Suprapubic skin (tissue), 4 donors: Measurements from ENCODE around the gene WWC2. TPM values are rescaled to one million over a fixed set of nuclear protein-coding genes. Genes with fewer than 3 reads are reported as not detected.

Experiments
- DNase-seq, 2 donors: peaks; one replicate each; pipeline ENCODE4 v3.0.0-alpha.2; 2019; ENCODE audit warnings: low spot score in 2 of 2
- H3K27ac ChIP-seq: fragments of 200-600 bp; sonication (generic); one replicate; pipeline ENCODE4 v1.5.1; 2019
- H3K27me3 ChIP-seq: fragments of 200-600 bp; sonication (generic); one replicate; pipeline ENCODE4 v1.5.1; 2019
- H3K36me3 ChIP-seq: fragments of 200-600 bp; sonication (generic); one replicate; pipeline ENCODE4 v1.5.1; 2019
- H3K4me1 ChIP-seq: fragments of 200-600 bp; sonication (generic); one replicate; pipeline ENCODE4 v1.5.1; 2019
- H3K4me3 ChIP-seq: fragments of 200-600 bp; sonication (generic); one replicate; pipeline ENCODE4 v1.5.1; 2019; ENCODE audit warnings: mild to moderate bottlenecking
- H3K9me3 ChIP-seq: fragments of 200-600 bp; sonication (generic); one replicate; pipeline ENCODE4 v1.5.1; 2019
- EP300 ChIP-seq: sonication (generic); formaldehyde crosslinking; IDR thresholded peaks from one replicate; pipeline ENCODE4 v1.6.1; 2017; ENCODE audit warnings: antibody characterized with exemption
- POLR2A ChIP-seq, 2 donors: fragments of 450-650 bp; IDR thresholded peaks; one replicate each; pipeline ENCODE4 v1.6.1; 2017; ENCODE audit warnings: antibody characterized with exemption in 2 of 2, mild to moderate bottlenecking in 2 of 2, moderate library complexity in 2 of 2
- POLR2AphosphoS5 ChIP-seq, 3 donors: sonication (generic); formaldehyde crosslinking; IDR thresholded peaks; one replicate each; pipeline ENCODE4 v1.6.1; 2017; ENCODE audit warnings: antibody characterized with exemption in 3 of 3
- WGBS: methylation state at CpG from one replicate; pipeline ENCODE4 v1.1.5; 2018; 5-methylcytosine and 5-hydroxymethylcytosine counted together
- total RNA-seq, 4 donors: library from RNA; depleted of rRNA; stranded (reverse); fragments of >200 nt; gene quantifications; one replicate each; pipeline ENCODE4 v1.1.0, GENCODE V29; 2016
- TF ChIP-seq, protein P1 (sequence below), 2 donors: fragments of 200-600 bp in 1 of 2; fragments of 450-650 bp in 1 of 2; sonication (generic) in 1 of 2; IDR thresholded peaks; one replicate each; pipeline ENCODE4 v1.5.1; 2016 to 2019; ENCODE audit warnings: antibody characterized with exemption in 2 of 2, mild to moderate bottlenecking in 1 of 2, moderate library complexity in 1 of 2

Gene WWC2
- total RNA-seq, 4 donors from 2014 or later: 9.2 to 30.4 (median 15.2) TPM

- Histone ChIP-seq H3K4me3 (no peak overlapping the region), H3K27ac (no peak overlapping the region), H3K36me3 (peaks cover 12% of the 10 kb centered on the region), H3K4me1 (no peaks in the 10 kb centered on the region), H3K27me3 (no peaks in the 10 kb centered on the region), H3K9me3 (no peaks in the 10 kb centered on the region)
- DNase-seq: no peak
- 94% methylated on average over 10 of the region's 10 CpGs for WGBS
- no peak for TF ChIP-seq EP300
- no peak for TF ChIP-seq POLR2A (IDR thresholded peaks at IDR 0.05)
- TF ChIP-seq, protein P1, sequence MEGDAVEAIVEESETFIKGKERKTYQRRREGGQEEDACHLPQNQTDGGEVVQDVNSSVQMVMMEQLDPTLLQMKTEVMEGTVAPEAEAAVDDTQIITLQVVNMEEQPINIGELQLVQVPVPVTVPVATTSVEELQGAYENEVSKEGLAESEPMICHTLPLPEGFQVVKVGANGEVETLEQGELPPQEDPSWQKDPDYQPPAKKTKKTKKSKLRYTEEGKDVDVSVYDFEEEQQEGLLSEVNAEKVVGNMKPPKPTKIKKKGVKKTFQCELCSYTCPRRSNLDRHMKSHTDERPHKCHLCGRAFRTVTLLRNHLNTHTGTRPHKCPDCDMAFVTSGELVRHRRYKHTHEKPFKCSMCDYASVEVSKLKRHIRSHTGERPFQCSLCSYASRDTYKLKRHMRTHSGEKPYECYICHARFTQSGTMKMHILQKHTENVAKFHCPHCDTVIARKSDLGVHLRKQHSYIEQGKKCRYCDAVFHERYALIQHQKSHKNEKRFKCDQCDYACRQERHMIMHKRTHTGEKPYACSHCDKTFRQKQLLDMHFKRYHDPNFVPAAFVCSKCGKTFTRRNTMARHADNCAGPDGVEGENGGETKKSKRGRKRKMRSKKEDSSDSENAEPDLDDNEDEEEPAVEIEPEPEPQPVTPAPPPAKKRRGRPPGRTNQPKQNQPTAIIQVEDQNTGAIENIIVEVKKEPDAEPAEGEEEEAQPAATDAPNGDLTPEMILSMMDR (IDR thresholded peaks at IDR 0.05): no peak
- TF ChIP-seq POLR2AphosphoS5 (IDR thresholded peaks at IDR 0.05): no peak
Observed at GRCh38 chr4:183295711-183296110, 196.7 kb downstream of the WWC2 start.

GRCh38 chr4:183297675-183298074, 198.6 kb downstream of the WWC2 start:
- peaks cover 7% of the 10 kb centered on the region for H3K36me3 ChIP-seq
- no peak overlapping the region for H3K27ac ChIP-seq
- no peaks in the 10 kb centered on the region for H3K4me1 ChIP-seq
- H3K27me3 ChIP-seq: no peaks in the 10 kb centered on the region
- no peaks in the 10 kb centered on the region for H3K9me3 ChIP-seq
- TF ChIP-seq POLR2AphosphoS5 (IDR thresholded peaks at IDR 0.05): no peak
- TF ChIP-seq POLR2A (IDR thresholded peaks at IDR 0.05): no peak
- TF ChIP-seq EP300: no peak
- TF ChIP-seq, protein P1 (IDR thresholded peaks at IDR 0.05): no peak
- H3K4me3 ChIP-seq: no peak overlapping the region
- WGBS: 100% methylated on average over 2 of the region's 3 CpGs
- no peak for DNase-seq

DNA sequence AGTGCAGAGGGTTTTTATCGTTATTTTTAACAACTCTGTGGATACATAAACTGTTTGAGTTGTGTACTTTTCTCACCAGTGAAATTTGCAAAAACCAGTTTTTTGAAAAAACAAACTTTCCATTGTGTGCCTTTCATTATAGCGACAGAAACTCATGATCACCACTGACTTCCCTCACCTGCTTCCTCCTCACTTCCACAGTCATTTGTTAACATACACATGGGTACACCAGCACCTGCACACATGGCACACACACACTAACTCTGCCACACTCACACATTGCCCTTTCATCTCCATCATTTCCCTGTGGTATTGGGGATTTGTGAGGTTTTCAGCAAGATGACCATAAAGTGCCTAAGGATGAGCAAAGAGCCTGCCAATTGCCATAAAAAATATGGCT, 200.4 kb downstream of the WWC2 start:
- 81% methylated on average over 2 of the region's 2 CpGs for WGBS
- Histone ChIP-seq H3K9me3 (no peaks in the 10 kb centered on the region), H3K4me1 (no peaks in the 10 kb centered on the region), H3K27me3 (no peaks in the 10 kb centered on the region), H3K27ac (no peak overlapping the region), H3K36me3 (peaks cover 7% of the 10 kb centered on the region), H3K4me3 (no peak overlapping the region)
- no peak for DNase-seq
- no peak for TF ChIP-seq EP300
- TF ChIP-seq POLR2A (IDR thresholded peaks at IDR 0.05): no peak
- TF ChIP-seq, protein P1 (IDR thresholded peaks at IDR 0.05): no peak
- TF ChIP-seq POLR2AphosphoS5 (IDR thresholded peaks at IDR 0.05): no peak

DNA sequence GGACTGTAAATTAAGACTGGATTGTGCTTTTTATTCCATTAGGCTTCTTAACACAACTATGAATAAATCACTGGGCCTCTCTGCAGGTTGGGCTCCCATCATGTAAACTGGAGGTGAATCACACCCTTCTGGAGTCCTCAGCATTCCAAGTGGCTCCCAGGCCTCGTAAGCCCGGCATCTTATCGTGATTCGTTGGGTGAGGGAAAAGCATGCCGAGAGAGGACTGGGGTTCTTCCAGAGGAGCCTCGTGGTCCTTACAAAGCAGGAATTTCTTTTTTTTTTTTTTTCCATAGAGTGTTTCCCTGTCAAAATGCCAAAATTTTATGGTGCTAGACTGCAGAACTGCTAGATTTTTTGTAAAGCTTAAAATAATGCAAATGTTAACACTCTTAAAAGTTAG, 201.0 kb downstream of the WWC2 start:
- Histone ChIP-seq H3K4me3 (no peak overlapping the region), H3K36me3 (peaks cover 7% of the 10 kb centered on the region), H3K9me3 (no peaks in the 10 kb centered on the region), H3K27me3 (no peaks in the 10 kb centered on the region), H3K4me1 (no peaks in the 10 kb centered on the region), H3K27ac (no peak overlapping the region)
- DNase-seq: no peak
- WGBS: 75% methylated on average over 6 of the region's 6 CpGs
- TF ChIP-seq, protein P1 (IDR thresholded peaks at IDR 0.05): no peak
- TF ChIP-seq POLR2A (IDR thresholded peaks at IDR 0.05) (no peak), EP300 (no peak), POLR2AphosphoS5 (IDR thresholded peaks at IDR 0.05) (no peak)

GRCh38 chr4:183300655-183301054, 201.6 kb downstream of the WWC2 start:
- peaks cover 6% of the 10 kb centered on the region for H3K36me3 ChIP-seq
- no peak for DNase-seq

More at GRCh38 chr4:183300655-183301054, 201.6 kb downstream of the WWC2 start:
- TF ChIP-seq EP300 (no peak), POLR2A (IDR thresholded peaks at IDR 0.05) (no peak), POLR2AphosphoS5 (IDR thresholded peaks at IDR 0.05) (no peak)
- TF ChIP-seq, protein P1 (IDR thresholded peaks at IDR 0.05): no peak
- H3K4me1 ChIP-seq: no peaks in the 10 kb centered on the region
- H3K27ac ChIP-seq: no peak overlapping the region
- no peaks in the 10 kb centered on the region for H3K27me3 ChIP-seq
- no peak overlapping the region for H3K4me3 ChIP-seq
- WGBS: 82% methylated on average over 5 of the region's 5 CpGs
- no peaks in the 10 kb centered on the region for H3K9me3 ChIP-seq
